PC-3 (cell line): ENCODE data around the gene KIFAP3.

Source experiments
- CTCF ChIP-seq: fragments of 300-600 bp; sonication (generic); conservative IDR thresholded peaks from 2 replicates; pipeline ENCODE4 v1.5.1; 2017; ENCODE audit warnings: antibody characterized with exemption, low read depth, mild to moderate bottlenecking, low read length
- EZH2 ChIP-seq: fragments of 300-600 bp; sonication (generic); IDR thresholded peaks from one replicate; pipeline ENCODE4 v1.6.1; 2017; ENCODE audit warnings: antibody characterized with exemption, mild to moderate bottlenecking, low read length; ENCODE audit not compliant: unreplicated experiment
- EZH2phosphoT487 ChIP-seq: fragments of 300-600 bp; sonication (generic); IDR thresholded peaks from 2 replicates; pipeline ENCODE4 v1.6.1; 2018; ENCODE audit warnings: mild to moderate bottlenecking, antibody characterized with exemption, low read length, borderline replicate concordance

- no peak for TF ChIP-seq CTCF
- no peak for TF ChIP-seq EZH2
- TF ChIP-seq EZH2phosphoT487: no peak
These were observed 125.4 kb downstream of the KIFAP3 start for GRCh38 chr1:169949139-169949538.
